MCF 10A (cell line): ENCODE data around the gene KIRREL3. TPM values are rescaled to one million over a fixed set of nuclear protein-coding genes. Genes with fewer than 3 reads are reported as not detected.

Experiments used
- BruUV-seq: library from RNA; stranded (reverse); fragments of 400-500 nt; replicated peaks from 2 replicates; lab custom pipeline; 2021; lab: Mats Ljungman, UMichigan
- CTCF ChIA-PET: fragments of 300-600 bp; sonication (Branson Sonifier 250); formaldehyde crosslinking; extraction: SDS; loops from one replicate; lab custom pipeline; 2021; ENCODE audit warnings: antibody characterized with exemption, inconsistent platforms; lab: Yijun Ruan, JAX
- POLR2A ChIA-PET: fragments of 300-600, 350-650 bp; sonication (Branson Sonifier 250); formaldehyde crosslinking; extraction: SDS; loops from one replicate; lab custom pipeline; 2020; ENCODE audit warnings: antibody characterized with exemption, inconsistent platforms; lab: Yijun Ruan, JAX
- DNase-seq: peaks from one replicate; pipeline ENCODE4 v3.0.0-alpha.2; 2018; ENCODE audit not compliant: unreplicated experiment
- H3K27ac Mint-ChIP-seq: one replicate; pipeline ENCODE4 v1.8.0; 2022; ENCODE audit warnings: mild to moderate bottlenecking, low read depth, mixed read lengths; ENCODE audit not compliant: unreplicated experiment
- H3K27me3 Mint-ChIP-seq: one replicate; pipeline ENCODE4 v1.8.0; 2022; ENCODE audit warnings: mixed read lengths; ENCODE audit not compliant: insufficient read depth, unreplicated experiment
- H3K36me3 Mint-ChIP-seq: one replicate; pipeline ENCODE4 v1.8.0; 2022; ENCODE audit warnings: mild to moderate bottlenecking, moderate library complexity, mixed read lengths; ENCODE audit not compliant: insufficient read depth, unreplicated experiment
- H3K4me1 Mint-ChIP-seq: one replicate; pipeline ENCODE4 v1.8.0; 2022; ENCODE audit warnings: mixed read lengths; ENCODE audit not compliant: insufficient read depth, unreplicated experiment
- H3K4me3 Mint-ChIP-seq: one replicate; pipeline ENCODE4 v1.8.0; 2022; ENCODE audit warnings: mild to moderate bottlenecking, moderate library complexity, mixed read lengths; ENCODE audit not compliant: unreplicated experiment
- H3K9me3 Mint-ChIP-seq: one replicate; pipeline ENCODE4 v1.8.0; 2022; ENCODE audit warnings: mixed read lengths; ENCODE audit not compliant: unreplicated experiment
- intact Hi-C: fragments of 100-400 bp; cut with micrococcal nuclease; formaldehyde crosslinking; loops from 2 replicates; pipeline ENCODE4 v1.14.1; 2022
- total RNA-seq: library from RNA; stranded (reverse); gene quantifications from 2 replicates; pipeline ENCODE4 v1.2.3, GENCODE V29; 2022
- TF ChIP-seq, protein P1 (sequence below): fragments of 200-600 bp; IDR thresholded peaks from one replicate; pipeline ENCODE4 v1.8.0; 2022; ENCODE audit warnings: antibody characterized with exemption, mild to moderate bottlenecking; ENCODE audit not compliant: unreplicated experiment

Gene KIRREL3
- total RNA-seq, 1 experiment from 2014 or later, result not detected

DNA sequence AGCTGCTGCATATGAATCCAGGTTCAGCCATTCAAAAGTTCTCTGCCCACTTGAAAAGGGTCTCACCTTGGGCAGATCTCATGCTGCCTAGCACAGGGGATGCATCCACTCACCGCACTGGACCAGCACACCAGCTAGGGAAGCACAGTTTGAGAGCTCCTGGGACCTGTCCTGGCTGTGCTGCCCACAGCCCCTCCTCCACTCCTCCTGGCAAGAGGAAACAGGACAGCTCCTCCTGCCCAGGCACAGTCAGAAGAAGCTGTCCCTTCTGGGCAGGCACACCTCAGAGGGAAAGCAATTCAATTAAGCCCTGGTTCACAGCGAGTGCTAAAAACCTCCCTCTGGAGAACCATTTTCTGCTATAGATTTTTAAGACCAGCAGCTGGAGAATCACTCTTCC lies 498.4 kb downstream of the KIRREL3 start:
- BruUV-seq, result no TSS peak
- no peaks in the 10 kb centered on the region for H3K4me1 Mint-ChIP-seq
- no peak overlapping the region for H3K4me3 Mint-ChIP-seq
- TF ChIP-seq, protein P1, sequence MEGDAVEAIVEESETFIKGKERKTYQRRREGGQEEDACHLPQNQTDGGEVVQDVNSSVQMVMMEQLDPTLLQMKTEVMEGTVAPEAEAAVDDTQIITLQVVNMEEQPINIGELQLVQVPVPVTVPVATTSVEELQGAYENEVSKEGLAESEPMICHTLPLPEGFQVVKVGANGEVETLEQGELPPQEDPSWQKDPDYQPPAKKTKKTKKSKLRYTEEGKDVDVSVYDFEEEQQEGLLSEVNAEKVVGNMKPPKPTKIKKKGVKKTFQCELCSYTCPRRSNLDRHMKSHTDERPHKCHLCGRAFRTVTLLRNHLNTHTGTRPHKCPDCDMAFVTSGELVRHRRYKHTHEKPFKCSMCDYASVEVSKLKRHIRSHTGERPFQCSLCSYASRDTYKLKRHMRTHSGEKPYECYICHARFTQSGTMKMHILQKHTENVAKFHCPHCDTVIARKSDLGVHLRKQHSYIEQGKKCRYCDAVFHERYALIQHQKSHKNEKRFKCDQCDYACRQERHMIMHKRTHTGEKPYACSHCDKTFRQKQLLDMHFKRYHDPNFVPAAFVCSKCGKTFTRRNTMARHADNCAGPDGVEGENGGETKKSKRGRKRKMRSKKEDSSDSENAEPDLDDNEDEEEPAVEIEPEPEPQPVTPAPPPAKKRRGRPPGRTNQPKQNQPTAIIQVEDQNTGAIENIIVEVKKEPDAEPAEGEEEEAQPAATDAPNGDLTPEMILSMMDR, result no peak
- ChIA-PET POLR2A (no interaction called here), CTCF (interaction anchor here (1.2 to 3.7 kb wide), 4 partner anchors 13 to 191 kb away, joined by 3 to 25 read pairs (median 5); no protein-coding TSS in a partner anchor)
- no peak for DNase-seq
- H3K36me3 Mint-ChIP-seq, result no peaks in the 10 kb centered on the region
- H3K27ac Mint-ChIP-seq, result no peak overlapping the region
- H3K9me3 Mint-ChIP-seq, result peaks cover 12% of the 10 kb centered on the region
- intact Hi-C loops, result no loop called here
- peaks cover 36% of the 10 kb centered on the region for H3K27me3 Mint-ChIP-seq

DNA sequence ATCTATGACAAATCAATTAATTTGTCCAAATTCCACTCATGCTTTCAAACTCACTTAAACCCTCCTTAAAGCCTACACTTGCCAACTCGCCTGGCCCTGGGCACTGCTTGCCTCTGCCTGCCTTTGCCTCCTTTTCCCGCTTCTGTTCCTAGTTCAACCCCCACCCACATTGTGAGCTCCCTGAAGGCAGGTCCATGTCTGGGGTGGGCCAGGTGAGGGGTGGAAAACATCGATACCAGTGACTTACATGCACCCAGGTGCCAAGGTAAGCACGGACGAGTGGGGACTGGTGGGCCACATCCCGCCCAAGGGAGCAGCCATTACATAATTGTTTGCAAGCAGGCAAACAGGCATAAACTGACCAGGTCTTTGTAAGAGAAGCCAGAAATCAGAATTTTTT lies 498.9 kb downstream of the KIRREL3 start:
- Mint-ChIP-seq H3K27me3 (peaks cover 41% of the 10 kb centered on the region), H3K36me3 (no peaks in the 10 kb centered on the region), H3K4me1 (no peaks in the 10 kb centered on the region), H3K4me3 (no peak overlapping the region), H3K9me3 (peaks cover 12% of the 10 kb centered on the region), H3K27ac (no peak overlapping the region)
- DNase-seq, result no peak
- no TSS peak for BruUV-seq
- POLR2A ChIA-PET, result no interaction called here
- intact Hi-C loops, result no loop called here
- TF ChIP-seq, protein P1, result no peak
- CTCF ChIA-PET, result interaction anchor here (0.6 to 3.7 kb wide), 6 partner anchors 13 to 489 kb away, joined by 3 to 25 read pairs (median 4); no protein-coding TSS in a partner anchor

DNA sequence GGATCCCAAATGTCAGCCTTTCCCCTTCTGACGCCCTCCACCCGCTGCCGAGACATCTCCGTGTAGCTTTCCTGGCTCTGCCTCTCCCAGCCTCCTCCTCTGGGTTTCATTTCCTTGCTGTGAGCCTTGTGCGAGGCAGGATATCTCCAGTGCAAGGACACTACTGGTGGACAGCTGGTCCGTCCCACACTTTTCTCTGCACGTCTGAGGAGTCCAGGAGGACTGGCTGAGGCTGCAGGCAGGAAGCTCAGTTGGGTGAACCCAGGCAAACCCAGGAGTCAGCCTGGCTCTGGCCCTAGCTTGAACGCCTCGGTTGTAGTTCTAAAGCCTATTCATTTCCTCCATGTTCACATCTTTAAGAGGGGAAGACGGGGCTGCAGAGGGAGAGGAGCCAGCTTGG lies 499.6 kb downstream of the KIRREL3 start:
- TF ChIP-seq, protein P1, result no peak
- Mint-ChIP-seq H3K27ac (no peak overlapping the region), H3K9me3 (peaks cover 12% of the 10 kb centered on the region), H3K4me1 (no peaks in the 10 kb centered on the region), H3K27me3 (peaks cover 43% of the 10 kb centered on the region), H3K36me3 (no peaks in the 10 kb centered on the region), H3K4me3 (no peak overlapping the region)
- ChIA-PET CTCF (interaction anchor here (0.6 to 3.7 kb wide), 5 partner anchors 12 to 78 kb away, joined by 3 to 25 read pairs (median 4); no protein-coding TSS in a partner anchor), POLR2A (no interaction called here)
- no TSS peak for BruUV-seq
- DNase-seq, result no peak
- intact Hi-C loops, result no loop called here

DNA sequence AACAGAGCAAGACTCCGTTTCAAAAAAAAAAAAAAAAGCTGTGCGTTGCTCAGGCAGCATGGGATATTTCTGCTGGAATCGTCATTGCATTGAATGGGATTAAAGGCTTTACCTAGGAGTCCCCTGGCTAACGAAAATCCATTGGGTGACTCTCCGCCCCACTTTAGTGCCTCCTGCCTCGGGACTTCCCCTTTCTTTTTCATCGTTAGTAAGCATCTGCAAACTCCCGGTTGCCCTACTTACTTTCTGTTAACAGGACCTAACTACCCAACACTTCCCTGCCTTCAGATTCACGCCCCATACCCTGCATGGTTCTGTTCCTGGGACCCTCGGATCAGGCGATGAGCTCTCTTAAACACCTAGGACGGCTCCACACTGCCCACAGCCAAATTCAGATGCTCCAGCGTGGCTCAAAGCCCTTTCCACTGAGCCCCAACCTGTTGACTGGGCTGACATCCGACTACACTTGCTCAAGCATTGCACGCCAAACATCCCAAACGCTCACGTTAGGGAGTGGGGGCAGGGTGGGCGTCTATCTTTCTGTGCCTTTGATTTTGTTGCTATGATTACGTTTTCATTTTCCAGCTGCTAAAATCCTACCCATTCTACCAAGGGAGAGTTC lies 501.3 kb downstream of the KIRREL3 start:
- Mint-ChIP-seq H3K27me3 (peaks cover 48% of the 10 kb centered on the region), H3K27ac (no peak overlapping the region), H3K4me3 (no peak overlapping the region), H3K4me1 (no peaks in the 10 kb centered on the region), H3K9me3 (peaks cover 9% of the 10 kb centered on the region), H3K36me3 (no peaks in the 10 kb centered on the region)
- ChIA-PET CTCF (interaction anchor here (0.5 kb wide), 1 partner anchor 82 kb away, joined by 3 read pairs; no protein-coding TSS in a partner anchor), POLR2A (no interaction called here)
- intact Hi-C loops, result no loop called here
- DNase-seq, result no peak
- BruUV-seq, result no TSS peak
- TF ChIP-seq, protein P1, result no peak
